Osteocyte (in vitro differentiated cells): ENCODE results near the gene CLIC3. TPM values are rescaled to one million over a fixed set of nuclear protein-coding genes. Genes with fewer than 3 reads are reported as not detected.

Experiments
- DNase-seq: peaks from one replicate; pipeline ENCODE4 v3.0.0; 2021; ENCODE audit warnings: mixed read lengths; ENCODE audit not compliant: unreplicated experiment; ENCODE audit errors: extremely low spot score
- H3K27ac Mint-ChIP-seq: one replicate; pipeline ENCODE4 v1.8.0; 2021; ENCODE audit warnings: mild to moderate bottlenecking, mixed read lengths; ENCODE audit not compliant: unreplicated experiment
- H3K27me3 Mint-ChIP-seq: one replicate; pipeline ENCODE4 v1.8.0; 2021; ENCODE audit warnings: mixed read lengths; ENCODE audit not compliant: unreplicated experiment
- H3K36me3 Mint-ChIP-seq: one replicate; pipeline ENCODE4 v1.8.0; 2021; ENCODE audit warnings: mixed read lengths; ENCODE audit not compliant: unreplicated experiment
- H3K4me1 Mint-ChIP-seq: one replicate; pipeline ENCODE4 v1.8.0; 2021; ENCODE audit warnings: mixed read lengths; ENCODE audit not compliant: unreplicated experiment
- H3K4me3 Mint-ChIP-seq: one replicate; pipeline ENCODE4 v1.8.0; 2021; ENCODE audit warnings: mild to moderate bottlenecking, moderate library complexity, mixed read lengths; ENCODE audit not compliant: unreplicated experiment
- H3K9me3 Mint-ChIP-seq: one replicate; pipeline ENCODE4 v1.8.0; 2021; ENCODE audit warnings: mixed read lengths; ENCODE audit not compliant: unreplicated experiment
- total RNA-seq: library from RNA; stranded (reverse); gene quantifications from 2 replicates; pipeline ENCODE4 v1.2.1, GENCODE V29; 2021
- TF ChIP-seq, protein P1 (sequence below): fragments of 200-600 bp; sonication (generic); IDR thresholded peaks from 2 replicates; pipeline ENCODE4 v1.5.0; 2021; ENCODE audit warnings: antibody characterized with exemption, mild to moderate bottlenecking, moderate library complexity

CLIC3 gene
- total RNA-seq, 1 donor from 2014 or later = not detected

DNA sequence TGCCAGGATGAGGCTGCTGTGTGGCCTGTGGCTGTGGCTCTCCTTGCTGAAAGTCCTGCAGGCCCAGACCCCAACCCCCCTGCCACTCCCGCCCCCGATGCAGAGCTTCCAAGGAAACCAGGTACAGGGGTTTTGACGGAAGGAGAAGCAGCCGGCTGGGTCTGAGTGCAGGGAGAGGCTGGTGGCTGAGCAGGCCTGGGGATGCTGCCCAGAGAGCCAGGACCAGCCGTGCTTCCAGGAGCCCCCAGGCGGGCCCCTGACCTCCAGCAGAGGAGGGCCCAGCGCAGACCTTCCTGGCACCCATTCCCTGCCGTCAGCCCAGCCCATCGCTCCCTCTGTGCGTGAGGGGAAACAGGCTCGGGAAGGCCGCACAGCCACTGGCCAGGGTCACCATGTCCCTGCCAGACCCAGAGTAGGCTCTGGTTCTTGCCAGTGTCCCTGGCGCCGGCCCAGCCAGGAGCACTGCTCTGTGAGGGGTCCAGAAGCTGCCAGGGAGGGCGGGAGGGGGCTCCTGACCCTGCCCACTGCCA, 44.0 kb downstream of the CLIC3 start:
- DNase-seq = no peak
- no peak overlapping the region for H3K4me3 Mint-ChIP-seq
- TF ChIP-seq, protein P1, sequence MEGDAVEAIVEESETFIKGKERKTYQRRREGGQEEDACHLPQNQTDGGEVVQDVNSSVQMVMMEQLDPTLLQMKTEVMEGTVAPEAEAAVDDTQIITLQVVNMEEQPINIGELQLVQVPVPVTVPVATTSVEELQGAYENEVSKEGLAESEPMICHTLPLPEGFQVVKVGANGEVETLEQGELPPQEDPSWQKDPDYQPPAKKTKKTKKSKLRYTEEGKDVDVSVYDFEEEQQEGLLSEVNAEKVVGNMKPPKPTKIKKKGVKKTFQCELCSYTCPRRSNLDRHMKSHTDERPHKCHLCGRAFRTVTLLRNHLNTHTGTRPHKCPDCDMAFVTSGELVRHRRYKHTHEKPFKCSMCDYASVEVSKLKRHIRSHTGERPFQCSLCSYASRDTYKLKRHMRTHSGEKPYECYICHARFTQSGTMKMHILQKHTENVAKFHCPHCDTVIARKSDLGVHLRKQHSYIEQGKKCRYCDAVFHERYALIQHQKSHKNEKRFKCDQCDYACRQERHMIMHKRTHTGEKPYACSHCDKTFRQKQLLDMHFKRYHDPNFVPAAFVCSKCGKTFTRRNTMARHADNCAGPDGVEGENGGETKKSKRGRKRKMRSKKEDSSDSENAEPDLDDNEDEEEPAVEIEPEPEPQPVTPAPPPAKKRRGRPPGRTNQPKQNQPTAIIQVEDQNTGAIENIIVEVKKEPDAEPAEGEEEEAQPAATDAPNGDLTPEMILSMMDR = no peak
- H3K27me3 Mint-ChIP-seq = no peaks in the 10 kb centered on the region
- no peaks in the 10 kb centered on the region for H3K9me3 Mint-ChIP-seq
- peaks cover 8% of the 10 kb centered on the region for H3K4me1 Mint-ChIP-seq
- H3K27ac Mint-ChIP-seq = no peak overlapping the region
- H3K36me3 Mint-ChIP-seq = no peaks in the 10 kb centered on the region

DNA sequence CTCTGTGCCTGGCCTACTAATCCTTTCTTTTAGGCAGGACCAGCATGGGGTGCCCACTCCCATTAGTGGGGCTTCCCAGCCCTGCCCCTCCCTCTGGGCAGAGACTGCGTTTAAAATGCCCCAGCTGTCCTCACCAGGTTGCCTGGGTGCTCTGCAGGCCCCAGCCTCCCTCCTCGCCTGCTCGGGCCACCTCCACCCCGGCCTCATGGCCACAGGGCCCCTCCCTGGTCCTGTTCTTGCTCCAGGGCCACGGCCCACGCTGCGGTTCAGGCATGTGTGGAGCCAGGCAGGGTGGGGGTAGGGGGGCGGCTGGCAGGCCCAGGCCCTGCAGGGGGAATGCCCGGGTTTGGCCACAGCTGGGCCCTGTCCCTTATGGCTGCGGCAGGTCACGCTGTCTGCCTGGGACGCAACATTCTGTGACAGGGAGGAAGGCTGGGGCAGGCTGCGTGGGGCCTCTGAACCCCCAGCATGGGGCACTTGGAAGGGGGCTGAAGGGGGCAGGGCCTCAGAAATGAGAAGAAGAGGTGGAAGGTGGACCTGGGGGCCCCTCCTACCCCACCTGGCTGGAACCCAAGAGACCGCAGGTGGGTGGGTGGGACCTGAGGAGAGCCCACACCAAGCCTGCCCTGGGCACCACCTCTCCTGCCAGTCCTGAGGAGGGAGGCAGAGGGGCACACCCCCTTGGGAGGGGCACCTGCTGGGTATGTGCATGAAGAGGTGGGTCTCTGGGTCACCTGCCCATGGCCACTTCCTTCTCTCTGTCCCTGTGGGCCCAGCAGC, 44.6 kb downstream of the CLIC3 start, which contains the start of gene LCN12:
Gene LCN12, plus strand, starts transcription at position 733 of the 780 bp plus-strand sequence. CDS start 55 bp downstream, outside the sequence.
- Mint-ChIP-seq H3K36me3 (no peaks in the 10 kb centered on the region), H3K9me3 (no peaks in the 10 kb centered on the region), H3K4me3 (no peak within 1 kb of the TSS), H3K27me3 (no peaks in the 10 kb centered on the region), H3K4me1 (peaks cover 8% of the 10 kb centered on the region), H3K27ac (no peak within 1 kb of the TSS)
- TF ChIP-seq, protein P1 = no peak
- DNase-seq = no peak

DNA sequence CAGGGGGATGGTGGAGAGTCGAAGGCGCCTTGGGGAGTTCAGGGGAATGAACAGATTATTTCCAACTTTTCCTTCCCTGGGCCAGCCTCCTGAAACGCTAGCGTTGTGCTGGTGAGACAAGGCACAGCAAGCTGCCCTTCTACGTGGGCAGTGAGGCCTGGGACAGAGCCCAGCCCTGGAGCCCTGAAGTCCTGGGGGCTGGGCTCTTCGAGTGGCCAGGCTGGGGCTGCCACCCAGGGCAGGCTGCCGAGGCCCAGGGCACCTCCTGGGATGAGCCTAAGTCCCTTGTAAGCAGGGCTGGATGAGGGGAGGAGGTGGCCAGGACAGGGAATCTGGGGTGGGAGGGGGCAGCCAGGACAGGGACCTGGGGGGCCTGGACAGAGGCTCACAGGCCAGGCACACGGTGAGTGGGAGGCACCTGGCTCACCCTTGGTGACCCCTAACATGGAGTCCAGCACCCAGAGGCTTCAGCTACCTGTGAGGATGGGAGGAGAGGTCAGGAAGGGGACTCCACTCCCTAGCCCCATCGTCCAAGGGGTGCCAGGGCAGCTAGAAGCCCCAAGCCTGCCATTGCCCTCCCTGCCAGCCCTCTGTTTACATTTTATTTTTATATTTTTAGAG, 45.6 kb downstream of the CLIC3 start:
- H3K9me3 Mint-ChIP-seq = no peaks in the 10 kb centered on the region
- peak overlapping the region; percentile 73 for H3K4me3 Mint-ChIP-seq
- H3K27ac Mint-ChIP-seq = peak overlapping the region; percentile 7
- peaks cover 8% of the 10 kb centered on the region for H3K4me1 Mint-ChIP-seq
- no peaks in the 10 kb centered on the region for H3K27me3 Mint-ChIP-seq
- TF ChIP-seq, protein P1 = no peak
- H3K36me3 Mint-ChIP-seq = no peaks in the 10 kb centered on the region
- DNase-seq = no peak

DNA sequence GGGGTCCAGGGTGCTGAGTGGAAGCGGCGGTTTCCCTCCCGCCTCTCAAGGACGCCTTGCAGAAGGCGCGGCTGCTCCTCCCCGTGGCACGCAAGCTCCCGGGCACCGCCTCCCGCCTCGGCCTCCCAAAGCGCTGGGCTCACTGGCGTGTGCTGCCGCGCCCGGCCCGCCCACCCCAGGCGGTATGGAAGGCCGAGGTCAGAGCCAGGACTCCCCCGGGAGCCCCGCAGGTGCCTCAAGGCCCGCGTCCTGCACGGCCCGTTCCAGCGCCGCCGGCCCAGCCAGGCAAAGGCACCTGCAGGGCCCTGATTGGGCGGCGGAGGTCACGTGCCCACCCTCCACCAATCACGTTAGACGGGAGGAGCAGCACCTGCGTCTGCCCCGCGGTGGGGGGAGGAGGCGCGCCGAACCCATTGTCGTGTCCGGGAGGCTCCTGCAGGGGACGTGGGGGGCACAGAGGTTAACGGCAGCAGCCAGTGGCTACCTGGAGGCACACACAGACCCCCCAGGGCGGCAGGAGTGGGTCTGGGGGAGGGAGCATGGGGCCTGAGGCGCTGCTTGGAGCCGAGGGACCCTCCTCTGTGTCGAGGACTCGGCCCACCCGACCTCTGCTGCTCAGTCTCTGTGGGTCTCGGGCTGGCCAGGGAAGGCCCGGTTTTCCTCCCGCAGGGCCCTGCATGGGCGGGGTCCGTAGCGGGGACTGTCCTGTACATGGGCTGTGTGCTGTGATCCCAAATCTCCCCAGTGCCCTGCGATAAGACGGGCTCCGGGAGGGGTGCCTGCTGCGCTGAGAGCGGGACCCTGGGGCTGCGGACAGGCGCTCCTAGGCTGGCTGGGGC, 46.3 kb downstream of the CLIC3 start:
- peak; percentile 96 for DNase-seq
- TF ChIP-seq, protein P1 = no peak
- Mint-ChIP-seq H3K27me3 (no peaks in the 10 kb centered on the region), H3K27ac (peak overlapping the region; percentile 67), H3K9me3 (no peaks in the 10 kb centered on the region), H3K36me3 (no peaks in the 10 kb centered on the region), H3K4me3 (peak overlapping the region; percentile 74), H3K4me1 (peaks cover 8% of the 10 kb centered on the region)
